Osteoblast (primary cell): ENCODE data around the gene SLC25A22. TPM values are rescaled to one million over a fixed set of nuclear protein-coding genes. Genes with fewer than 3 reads are reported as not detected.
A peak's percentile ranks its signal among the peaks of the same experiment; 100 is the strongest.

Experiments used
- DNase-seq: peaks from one replicate; pipeline ENCODE4 v3.0.0; 2011; ENCODE audit warnings: low spot score, mixed read lengths; ENCODE audit not compliant: insufficient read length; ENCODE audit errors: missing footprints
- H2AFZ ChIP-seq: 2 replicates; pipeline ENCODE4 v1.6.0; 2011; ENCODE audit warnings: mild to moderate bottlenecking, low read length
- H3K27ac ChIP-seq: 2 replicates; pipeline ENCODE4 v1.5.1; 2011; ENCODE audit warnings: mild to moderate bottlenecking, low read depth, low read length, moderate library complexity
- H3K27me3 ChIP-seq: 2 replicates; pipeline ENCODE4 v1.6.0; 2012; ENCODE audit warnings: mild to moderate bottlenecking, control low read depth, inconsistent platforms, low read length, moderate library complexity; ENCODE audit not compliant: insufficient read depth
- H3K36me3 ChIP-seq: 2 replicates; pipeline ENCODE4 v1.5.1; 2011; ENCODE audit warnings: mild to moderate bottlenecking, low read length, control low read depth, moderate library complexity; ENCODE audit not compliant: insufficient read depth
- H3K4me1 ChIP-seq: 2 replicates; pipeline ENCODE4 v1.5.1; 2011; ENCODE audit warnings: mild to moderate bottlenecking, low read length, control low read depth, moderate library complexity; ENCODE audit not compliant: insufficient read depth
- H3K4me2 ChIP-seq: 2 replicates; pipeline ENCODE4 v1.6.0; 2011; ENCODE audit warnings: mild to moderate bottlenecking, low read length; ENCODE audit not compliant: insufficient read depth
- H3K4me3 ChIP-seq: fragments of 200-600 bp; sonication (generic); 3 replicates; pipeline ENCODE4 v1.5.1; 2012; ENCODE audit warnings: mild to moderate bottlenecking, low read length, inconsistent platforms; ENCODE audit not compliant: insufficient read depth
- H3K79me2 ChIP-seq: 2 replicates; pipeline ENCODE4 v1.6.0; 2012; ENCODE audit warnings: mild to moderate bottlenecking, low read length, control low read depth, inconsistent platforms; ENCODE audit not compliant: insufficient read depth
- H3K9me3 ChIP-seq: 2 replicates; pipeline ENCODE4 v1.5.1; 2011; ENCODE audit warnings: low read depth, low read length, control low read depth
- H4K20me1 ChIP-seq: 2 replicates; pipeline ENCODE4 v1.6.0; 2012; ENCODE audit warnings: mild to moderate bottlenecking, low read length, control low read depth; ENCODE audit not compliant: insufficient read depth
- total RNA-seq: library from RNA; depleted of rRNA; stranded (reverse); fragments of >200 nt; gene quantifications from 2 replicates; pipeline ENCODE4 v1.2.3, GENCODE V29; 2012
- TF ChIP-seq, protein P1 (sequence below): IDR thresholded peaks from 2 replicates; pipeline ENCODE4 v1.5.1; 2011; ENCODE audit warnings: mild to moderate bottlenecking, low read depth, low read length, moderate library complexity; ENCODE audit errors: extremely low read depth

Gene SLC25A22
- total RNA-seq, 1 donor, result 9.0 TPM

GRCh38 chr11:790721-791564 lies 7.1 kb downstream of the SLC25A22 start:
- no peak overlapping the region for H3K4me2 ChIP-seq
- peaks cover 7% of the 10 kb centered on the region for H4K20me1 ChIP-seq
- H3K4me3 ChIP-seq, result no peak overlapping the region
- H3K79me2 ChIP-seq, result peaks cover 3% of the 10 kb centered on the region
- DNase-seq, result peak; percentile 95
- peaks cover 5% of the 10 kb centered on the region for H3K27me3 ChIP-seq
- H3K36me3 ChIP-seq, result no peaks in the 10 kb centered on the region
- no peak overlapping the region for H2AFZ ChIP-seq
- H3K9me3 ChIP-seq, result no peaks in the 10 kb centered on the region
- H3K27ac ChIP-seq, result no peak overlapping the region
- TF ChIP-seq, protein P1, sequence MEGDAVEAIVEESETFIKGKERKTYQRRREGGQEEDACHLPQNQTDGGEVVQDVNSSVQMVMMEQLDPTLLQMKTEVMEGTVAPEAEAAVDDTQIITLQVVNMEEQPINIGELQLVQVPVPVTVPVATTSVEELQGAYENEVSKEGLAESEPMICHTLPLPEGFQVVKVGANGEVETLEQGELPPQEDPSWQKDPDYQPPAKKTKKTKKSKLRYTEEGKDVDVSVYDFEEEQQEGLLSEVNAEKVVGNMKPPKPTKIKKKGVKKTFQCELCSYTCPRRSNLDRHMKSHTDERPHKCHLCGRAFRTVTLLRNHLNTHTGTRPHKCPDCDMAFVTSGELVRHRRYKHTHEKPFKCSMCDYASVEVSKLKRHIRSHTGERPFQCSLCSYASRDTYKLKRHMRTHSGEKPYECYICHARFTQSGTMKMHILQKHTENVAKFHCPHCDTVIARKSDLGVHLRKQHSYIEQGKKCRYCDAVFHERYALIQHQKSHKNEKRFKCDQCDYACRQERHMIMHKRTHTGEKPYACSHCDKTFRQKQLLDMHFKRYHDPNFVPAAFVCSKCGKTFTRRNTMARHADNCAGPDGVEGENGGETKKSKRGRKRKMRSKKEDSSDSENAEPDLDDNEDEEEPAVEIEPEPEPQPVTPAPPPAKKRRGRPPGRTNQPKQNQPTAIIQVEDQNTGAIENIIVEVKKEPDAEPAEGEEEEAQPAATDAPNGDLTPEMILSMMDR, result no peak
- peaks cover 7% of the 10 kb centered on the region for H3K4me1 ChIP-seq

DNA sequence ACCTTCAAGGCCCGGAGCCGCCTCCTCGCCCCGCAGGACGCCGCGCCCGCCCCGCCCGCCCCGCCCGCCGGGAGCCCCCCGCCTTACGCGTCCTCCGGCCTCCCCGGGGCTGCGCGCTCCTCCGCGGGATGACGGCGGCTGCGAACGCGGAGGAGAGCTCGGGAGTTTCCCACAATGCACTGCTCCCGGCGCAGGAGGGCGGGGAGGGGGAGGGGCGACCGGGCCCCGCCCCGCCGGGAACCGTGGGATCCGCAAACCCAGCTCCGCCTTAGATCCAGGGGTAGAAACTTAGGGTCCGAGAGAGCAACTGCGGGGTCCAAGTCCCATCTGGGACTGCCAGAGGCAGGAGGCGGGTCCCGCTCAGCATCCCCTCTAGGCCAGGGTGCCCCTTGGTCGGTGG lies 8.1 kb downstream of the SLC25A22 start, which contains the start of gene CEND1:
Gene CEND1, minus strand, starts transcription at position 148 of the 400 bp plus-strand sequence. CDS start 1,514 bp downstream, outside the sequence.
- TF ChIP-seq, protein P1, result no peak
- H3K36me3 ChIP-seq, result no peaks in the 10 kb centered on the region
- H3K27me3 ChIP-seq, result peaks cover 5% of the 10 kb centered on the region
- DNase-seq, result peak; percentile 96
- no peak within 1 kb of the TSS for H3K27ac ChIP-seq
- peaks cover 7% of the 10 kb centered on the region for H4K20me1 ChIP-seq
- no peaks in the 10 kb centered on the region for H3K4me1 ChIP-seq
- no peak within 1 kb of the TSS for H2AFZ ChIP-seq
- no peak within 1 kb of the TSS for H3K4me3 ChIP-seq
- no peaks in the 10 kb centered on the region for H3K79me2 ChIP-seq
- H3K9me3 ChIP-seq, result no peaks in the 10 kb centered on the region
- no peak within 1 kb of the TSS for H3K4me2 ChIP-seq

DNA sequence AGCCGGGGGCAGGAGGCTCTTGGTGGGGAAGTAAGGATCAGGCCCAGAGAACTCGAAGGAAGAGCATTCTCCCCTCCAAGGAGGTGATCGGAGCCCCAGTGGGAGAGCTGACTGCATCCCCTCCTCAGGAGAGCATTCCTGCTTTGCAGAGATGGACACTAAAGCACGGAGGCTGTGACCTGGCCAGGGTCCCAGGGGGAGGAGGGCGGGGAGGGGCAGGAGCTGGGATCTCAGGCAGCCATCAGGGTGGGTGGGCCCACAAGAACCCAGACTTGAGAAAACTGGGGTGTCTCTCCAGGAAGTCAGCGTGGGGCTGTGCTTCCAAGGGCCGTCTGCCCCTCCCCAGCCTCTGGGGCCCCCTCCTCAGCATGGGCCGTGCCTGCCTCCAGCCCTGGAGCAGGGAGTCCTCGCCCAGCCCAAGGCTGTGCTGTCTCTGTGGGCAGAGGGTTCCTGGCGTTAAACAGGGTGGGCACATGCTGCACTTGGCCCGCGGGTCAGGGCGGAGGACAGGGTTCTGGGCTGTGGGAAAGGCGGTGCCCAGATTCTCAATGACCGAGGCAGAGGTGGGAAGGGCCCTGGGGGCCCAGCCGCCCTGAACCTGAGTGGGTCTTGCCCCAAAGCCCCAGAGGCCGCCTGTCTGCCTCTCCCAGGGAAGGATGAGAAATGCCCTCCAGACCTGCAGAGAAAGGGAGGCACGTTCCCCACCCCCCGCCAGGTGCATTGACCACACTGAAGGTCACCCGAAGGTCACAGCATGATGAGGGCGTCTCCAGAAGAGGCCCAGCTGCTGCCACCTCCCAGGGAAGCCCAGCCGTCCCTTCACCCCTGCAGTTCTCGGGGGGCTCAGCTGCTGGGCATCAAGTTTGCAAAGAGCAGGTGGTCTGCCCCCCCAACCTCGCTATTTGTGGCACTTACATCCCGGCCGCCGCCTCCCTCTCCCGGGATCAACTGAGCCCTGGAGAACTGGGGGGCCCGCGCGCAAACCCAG lies 8.8 kb downstream of the SLC25A22 start:
- no peak overlapping the region for H3K4me3 ChIP-seq
- no peak for DNase-seq
- H4K20me1 ChIP-seq, result peaks cover 7% of the 10 kb centered on the region
- H3K4me2 ChIP-seq, result no peak overlapping the region
- no peak overlapping the region for H2AFZ ChIP-seq
- no peaks in the 10 kb centered on the region for H3K9me3 ChIP-seq
- TF ChIP-seq, protein P1, result no peak
- H3K27ac ChIP-seq, result no peak overlapping the region
- peaks cover 5% of the 10 kb centered on the region for H3K27me3 ChIP-seq
- H3K36me3 ChIP-seq, result no peaks in the 10 kb centered on the region
- no peaks in the 10 kb centered on the region for H3K4me1 ChIP-seq
- no peaks in the 10 kb centered on the region for H3K79me2 ChIP-seq
